Lung (tissue), 12 donors: Measurements from ENCODE around the gene SH3PXD2A. TPM values are rescaled to one million over a fixed set of nuclear protein-coding genes. Genes with fewer than 3 reads are reported as not detected.
A peak's percentile ranks its signal among the peaks of the same experiment; 100 is the strongest.

Experiments
- ATAC-seq: fragments of 200-7000 bp; cut with Tn5 transposase; one replicate; pipeline ENCODE4 v1.9.1; 2020; ENCODE audit warnings: moderate number of reproducible peaks; ENCODE audit not compliant: insufficient read depth, low FRiP score
- DNase-seq, 3 donors: peaks; one replicate each; pipeline ENCODE4 v3.0.0-alpha.2; 2013 to 2017
- H3K27ac ChIP-seq, 2 donors: one replicate each; pipeline ENCODE4 v1.5.1; 2013; ENCODE audit warnings: mild to moderate bottlenecking in 2 of 2, moderate library complexity in 2 of 2, control low read depth in 1 of 2, inconsistent platforms in 1 of 2, low read depth in 1 of 2, low read length in 1 of 2
- H3K27me3 ChIP-seq, 3 donors: one replicate each; pipeline ENCODE4 v1.5.1; 2013; ENCODE audit warnings: low read length in 2 of 3; ENCODE audit not compliant: control insufficient read depth in 3 of 3, insufficient read depth in 3 of 3
- H3K36me3 ChIP-seq, 4 donors: one replicate each; pipeline ENCODE4 v1.5.1; 2013; ENCODE audit warnings: low read length in 4 of 4, mild to moderate bottlenecking in 1 of 4, moderate library complexity in 1 of 4; ENCODE audit not compliant: control insufficient read depth in 4 of 4, insufficient read depth in 4 of 4
- H3K4me1 ChIP-seq, 5 donors: one replicate each; pipeline ENCODE4 v1.5.1; 2013; ENCODE audit warnings: low read length in 5 of 5, mild to moderate bottlenecking in 2 of 5, moderate library complexity in 1 of 5; ENCODE audit not compliant: control insufficient read depth in 5 of 5, insufficient read depth in 5 of 5
- H3K4me3 ChIP-seq: one replicate; pipeline ENCODE4 v1.5.1; 2013; ENCODE audit warnings: mild to moderate bottlenecking, control low read depth, moderate library complexity
- H3K9ac ChIP-seq, 2 donors: one replicate each; pipeline ENCODE4 v1.5.1; 2013; ENCODE audit warnings: low read length in 2 of 2, control low read depth in 1 of 2; ENCODE audit not compliant: insufficient read depth in 1 of 2
- H3K9me3 ChIP-seq, 4 donors: one replicate each; pipeline ENCODE4 v1.5.1; 2013; ENCODE audit warnings: low read length in 3 of 4, mild to moderate bottlenecking in 1 of 4, moderate library complexity in 1 of 4; ENCODE audit not compliant: control insufficient read depth in 4 of 4, insufficient read depth in 3 of 4
- WGBS, 2 donors: extraction: QIAGEN DNeasy Blood & Tissue Kit; methylation state at CpG; one replicate each; pipeline ENCODE4 v1.1.7; 2013; 5-methylcytosine and 5-hydroxymethylcytosine counted together
- polyA plus RNA-seq, 2 donors: library from polyadenylated mRNA; stranded (reverse); fragments of 200-250 nt; gene quantifications; one replicate each; pipeline ENCODE4 v1.2.1, GENCODE V29; 2013
- total RNA-seq, 2 donors: library from RNA; depleted of rRNA in 1 of 2; stranded (reverse); fragments of >200 nt in 1 of 2; gene quantifications; one replicate each; pipeline ENCODE4 v1.2.1, GENCODE V29; 2014 to 2021
- TF ChIP-seq, protein P1 (sequence below): IDR thresholded peaks from 2 replicates; pipeline ENCODE4 v1.5.1; 2012; ENCODE audit warnings: mild to moderate bottlenecking; ENCODE audit errors: control extremely low read depth, extremely low read depth
- donor health status: control.
- donor health status: control.
- donor health status: Bipolar disorder and iron deficiency.
- donor health status: healthy.
- donor health status: DM: yes; HTN: yes; CAD: no.

SH3PXD2A gene
- total and polyA plus RNA-seq, 4 donors: 9.9 to 53.2 (median 29.2) TPM

DNA sequence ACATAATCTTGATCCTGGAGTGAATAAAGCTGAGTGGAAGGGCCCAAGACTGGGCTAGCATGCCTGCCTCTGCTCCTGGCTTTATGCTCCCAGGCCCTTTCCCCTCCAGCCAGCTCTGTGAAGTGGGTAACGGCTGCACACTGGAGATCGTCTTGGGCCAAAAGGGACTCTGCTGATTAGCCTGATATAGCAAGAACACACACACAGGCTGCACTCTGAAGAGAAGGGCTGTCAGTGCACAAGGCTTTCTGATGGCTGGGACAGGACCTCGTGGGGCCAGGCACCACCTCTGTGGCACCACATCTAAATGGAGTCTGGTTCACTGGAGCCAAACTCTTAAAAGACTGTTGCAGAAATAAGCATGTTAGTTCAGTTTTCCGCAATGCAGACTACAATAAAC lies 200.5 kb downstream of the SH3PXD2A start:
- no peak for DNase-seq
- TF ChIP-seq, protein P1, sequence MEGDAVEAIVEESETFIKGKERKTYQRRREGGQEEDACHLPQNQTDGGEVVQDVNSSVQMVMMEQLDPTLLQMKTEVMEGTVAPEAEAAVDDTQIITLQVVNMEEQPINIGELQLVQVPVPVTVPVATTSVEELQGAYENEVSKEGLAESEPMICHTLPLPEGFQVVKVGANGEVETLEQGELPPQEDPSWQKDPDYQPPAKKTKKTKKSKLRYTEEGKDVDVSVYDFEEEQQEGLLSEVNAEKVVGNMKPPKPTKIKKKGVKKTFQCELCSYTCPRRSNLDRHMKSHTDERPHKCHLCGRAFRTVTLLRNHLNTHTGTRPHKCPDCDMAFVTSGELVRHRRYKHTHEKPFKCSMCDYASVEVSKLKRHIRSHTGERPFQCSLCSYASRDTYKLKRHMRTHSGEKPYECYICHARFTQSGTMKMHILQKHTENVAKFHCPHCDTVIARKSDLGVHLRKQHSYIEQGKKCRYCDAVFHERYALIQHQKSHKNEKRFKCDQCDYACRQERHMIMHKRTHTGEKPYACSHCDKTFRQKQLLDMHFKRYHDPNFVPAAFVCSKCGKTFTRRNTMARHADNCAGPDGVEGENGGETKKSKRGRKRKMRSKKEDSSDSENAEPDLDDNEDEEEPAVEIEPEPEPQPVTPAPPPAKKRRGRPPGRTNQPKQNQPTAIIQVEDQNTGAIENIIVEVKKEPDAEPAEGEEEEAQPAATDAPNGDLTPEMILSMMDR: no peak
- Histone ChIP-seq H3K9ac (no peak overlapping the region), H3K4me1 (peaks cover 3 to 39% (median 3%) of the 10 kb centered on the region in 5 donors), H3K36me3 (peaks cover 0 to 50% (median 29%) of the 10 kb centered on the region in 4 donors), H3K27ac (no peak overlapping the region), H3K27me3 (no peaks in the 10 kb centered on the region), H3K9me3 (peaks cover 0 to 4% (median under 1%) of the 10 kb centered on the region in 4 donors), H3K4me3 (no peak overlapping the region)
- ATAC-seq: no peak
- 77 to 91% methylated on average over 4 of the region's 4 CpGs for WGBS, 2 donors

DNA sequence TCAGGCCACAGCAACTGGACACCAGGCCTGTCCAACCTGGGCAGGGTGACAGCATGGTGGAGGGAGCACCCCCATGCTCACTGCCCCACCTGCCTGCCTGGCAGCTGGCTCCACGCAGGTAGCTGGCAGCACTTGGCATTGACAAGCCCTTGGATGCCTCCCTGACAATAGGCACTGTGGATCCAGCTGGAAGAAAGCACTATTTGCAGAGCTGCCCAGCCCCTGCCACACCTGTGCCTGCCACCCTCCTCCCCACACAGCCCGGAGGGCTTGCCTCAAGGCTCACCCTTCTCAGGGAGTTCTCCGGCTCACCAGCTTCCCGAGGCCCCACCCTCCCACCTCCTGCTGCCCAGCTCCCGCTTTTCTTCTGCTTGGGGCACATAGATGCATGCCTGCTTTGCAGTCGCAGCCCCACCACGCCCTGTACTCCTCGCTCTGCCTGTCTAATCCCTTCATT lies 201.8 kb downstream of the SH3PXD2A start:
- ATAC-seq (no peak), DNase-seq (no peak)
- TF ChIP-seq, protein P1: no peak
- H3K36me3 ChIP-seq: peaks cover 0 to 39% (median 22%) of the 10 kb centered on the region in 4 donors
- no peak overlapping the region for H3K4me3 ChIP-seq
- peaks cover 0 to 4% (median under 1%) of the 10 kb centered on the region in 4 donors for H3K9me3 ChIP-seq
- H3K27me3 ChIP-seq: no peaks in the 10 kb centered on the region
- H3K9ac ChIP-seq: no peak overlapping the region
- 70 to 84% methylated on average over 8 of the region's 8 CpGs for WGBS, 2 donors
- peak overlapping the region in 1 of 2 donors; percentile 28 for H3K27ac ChIP-seq
- H3K4me1 ChIP-seq: peaks cover 11 to 48% (median 11%) of the 10 kb centered on the region in 5 donors

DNA sequence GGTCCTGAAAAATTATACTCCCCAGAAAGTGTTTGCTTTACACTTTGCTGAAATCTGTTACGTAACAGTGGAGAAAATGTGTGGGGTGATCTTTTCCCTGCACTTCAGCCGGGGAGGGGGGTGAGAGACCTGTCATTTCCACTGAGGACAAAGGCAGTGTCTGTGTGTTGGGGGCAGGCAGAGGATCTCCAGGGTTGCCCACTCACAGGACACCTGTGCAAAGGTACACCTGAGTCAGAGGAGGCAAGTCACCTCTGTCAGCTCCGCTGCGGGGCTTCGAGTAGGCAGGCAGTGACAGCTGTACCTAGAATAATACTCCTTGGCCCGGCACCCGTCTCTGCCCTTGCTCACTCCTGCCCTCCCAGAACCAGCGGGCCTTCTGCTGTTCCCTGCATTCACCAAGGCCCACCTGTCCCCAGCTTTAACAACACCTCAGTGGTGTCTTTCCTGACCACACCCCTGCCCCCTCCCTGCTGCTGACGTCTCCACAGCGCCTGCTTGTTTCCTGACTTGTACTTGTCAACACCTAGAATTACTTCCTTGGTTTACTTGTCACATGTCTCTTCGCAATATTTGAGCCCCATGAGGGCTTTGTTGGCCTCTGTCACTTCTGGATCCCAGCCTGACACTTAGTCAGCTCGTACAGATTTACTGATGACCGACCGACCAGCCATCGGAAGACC lies 202.6 kb downstream of the SH3PXD2A start:
- peaks cover 11 to 50% (median 18%) of the 10 kb centered on the region in 5 donors for H3K4me1 ChIP-seq
- no peaks in the 10 kb centered on the region for H3K27me3 ChIP-seq
- WGBS, 2 donors: 57 to 71% methylated on average over 15 of the region's 15 CpGs
- DNase-seq: no peak
- H3K4me3 ChIP-seq: no peak overlapping the region
- H3K9ac ChIP-seq: no peak overlapping the region
- H3K9me3 ChIP-seq: peaks cover 0 to 4% (median under 1%) of the 10 kb centered on the region in 4 donors
- peak; percentile 24 for ATAC-seq
- TF ChIP-seq, protein P1: no peak
- H3K27ac ChIP-seq: peak overlapping the region in 1 of 2 donors; percentile 63
- H3K36me3 ChIP-seq: peaks cover 0 to 30% (median 15%) of the 10 kb centered on the region in 4 donors
